ENCODE results near the gene GPC6.
A peak's percentile ranks its signal among the peaks of the same experiment; 100 is the strongest.

Gene GPC6

DNA sequence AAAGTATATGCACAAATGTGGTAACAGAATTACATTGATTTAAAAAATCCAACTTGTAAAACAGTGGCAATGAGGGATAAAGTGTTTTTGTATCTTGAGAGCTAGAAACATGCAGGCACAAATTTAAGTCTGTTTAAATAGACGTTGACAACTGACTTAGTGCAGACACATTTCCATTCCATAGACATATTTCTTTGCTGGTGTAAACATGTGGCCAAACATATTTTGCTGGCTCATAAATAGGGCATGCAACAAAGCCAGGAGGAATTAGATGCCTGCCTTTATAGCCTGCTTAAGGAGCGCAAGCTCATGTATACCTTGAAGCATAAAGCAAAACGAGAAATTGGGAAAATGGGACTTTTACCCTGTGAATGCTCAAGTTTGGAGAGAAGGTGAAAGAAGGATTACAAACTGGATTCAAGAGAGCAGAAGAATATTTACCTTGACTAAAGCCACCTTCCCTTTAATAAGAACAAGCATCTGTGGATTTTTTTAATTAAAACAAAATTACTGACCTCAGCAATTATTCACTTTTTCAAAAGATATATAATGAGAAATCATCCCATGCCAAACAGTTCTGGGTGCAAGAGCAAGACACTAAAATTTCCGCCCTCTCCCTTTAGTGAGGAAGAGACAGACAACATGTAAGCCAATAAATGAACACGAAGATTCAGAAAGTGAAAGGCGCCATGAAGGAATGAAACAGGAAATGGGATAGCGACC lies 1181.9 kb downstream of the GPC6 start:
- no peak for DNase-seq

DNA sequence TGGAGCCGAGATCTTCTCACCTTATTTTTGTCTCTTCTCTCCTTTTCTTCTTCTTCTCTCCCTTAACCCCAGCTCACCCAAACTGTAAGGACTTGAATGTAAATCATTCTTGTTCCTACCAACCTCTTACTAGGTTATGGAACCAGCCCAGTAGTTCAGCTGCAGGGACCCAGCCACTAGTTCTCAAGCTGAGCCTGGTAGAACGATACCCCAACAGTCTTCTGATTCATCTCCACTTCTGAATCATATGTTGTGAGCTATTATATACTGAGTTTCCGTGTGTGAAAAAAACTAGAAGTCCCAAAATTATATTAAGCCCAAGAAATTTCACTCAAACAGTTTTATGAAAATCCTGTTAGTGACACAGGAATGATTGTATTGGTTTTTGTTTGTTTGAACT lies 1185.1 kb downstream of the GPC6 start:
- DNase-seq: no peak

DNA sequence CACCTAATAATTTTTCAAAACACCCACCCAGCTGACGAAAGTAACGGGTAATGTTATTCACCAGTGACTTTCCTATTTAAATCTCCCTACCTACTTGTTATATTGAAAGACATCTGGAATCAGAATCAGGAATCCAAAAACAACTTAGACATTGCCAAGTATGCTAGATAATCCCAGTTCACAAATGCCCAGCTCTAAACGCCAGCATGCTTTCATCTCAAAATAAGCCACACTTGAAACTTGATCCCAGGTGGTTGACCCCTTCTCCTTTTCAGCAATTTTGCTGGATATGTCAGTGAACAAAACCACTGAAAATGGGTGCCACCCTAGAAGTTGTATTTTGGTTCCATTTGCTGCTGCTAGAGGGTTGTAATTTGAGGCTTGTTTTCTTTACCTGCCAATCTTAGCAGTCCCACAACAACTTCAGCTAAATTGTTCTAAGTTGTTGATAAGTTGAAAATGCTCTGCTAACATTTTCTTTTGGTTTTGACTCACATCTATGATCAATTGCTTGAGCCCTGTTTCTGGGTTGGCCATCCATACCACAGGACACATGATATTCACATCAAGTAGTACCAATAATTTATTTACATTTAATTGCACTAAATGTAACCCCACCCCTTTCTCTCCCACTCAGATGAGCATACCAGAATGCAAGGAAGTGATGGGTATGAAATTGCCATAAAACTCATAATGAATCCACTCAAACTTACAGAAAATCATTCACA lies 1186.4 kb downstream of the GPC6 start:
- no peak for DNase-seq

DNA sequence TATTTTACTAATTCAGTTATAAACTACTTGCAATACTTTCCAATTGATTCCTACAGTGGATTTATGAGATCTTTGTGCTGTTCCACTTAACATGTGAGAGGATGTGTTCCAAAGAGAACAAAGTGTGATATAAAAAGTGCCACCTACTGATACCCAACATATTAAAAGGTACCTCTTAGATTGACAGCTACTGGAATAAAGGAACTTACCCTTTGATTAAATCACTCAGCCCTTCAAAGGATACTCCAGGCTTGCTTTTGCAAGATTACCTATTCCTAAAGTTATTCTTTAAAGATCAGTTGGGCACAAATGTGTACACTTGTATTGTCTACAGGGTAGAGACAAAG lies 1187.0 kb downstream of the GPC6 start:
- no peak for DNase-seq

DNA sequence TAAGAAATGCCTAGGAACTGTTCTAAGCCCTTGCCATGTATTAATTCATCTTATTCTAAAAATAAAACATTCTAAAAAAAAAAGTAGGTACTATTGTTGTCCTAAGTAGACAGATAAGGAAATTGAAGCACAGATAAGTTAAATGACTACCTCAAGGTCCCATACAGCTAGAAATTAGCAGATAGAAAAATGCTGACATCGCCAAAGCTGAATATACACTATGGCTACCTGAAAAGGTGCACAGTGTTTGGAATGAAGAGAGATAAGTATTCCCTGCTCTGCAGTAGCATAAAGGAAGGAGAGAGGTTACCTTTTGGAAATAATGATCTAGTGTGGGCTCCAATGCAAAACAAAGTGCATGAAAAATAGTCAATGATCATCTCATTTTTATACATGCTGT lies 1187.5 kb downstream of the GPC6 start:
- no peak for DNase-seq

- DNase-seq: no peak
Measured at GRCh38 chr13:94414708-94415107, 1188.1 kb downstream of the GPC6 start.

DNA sequence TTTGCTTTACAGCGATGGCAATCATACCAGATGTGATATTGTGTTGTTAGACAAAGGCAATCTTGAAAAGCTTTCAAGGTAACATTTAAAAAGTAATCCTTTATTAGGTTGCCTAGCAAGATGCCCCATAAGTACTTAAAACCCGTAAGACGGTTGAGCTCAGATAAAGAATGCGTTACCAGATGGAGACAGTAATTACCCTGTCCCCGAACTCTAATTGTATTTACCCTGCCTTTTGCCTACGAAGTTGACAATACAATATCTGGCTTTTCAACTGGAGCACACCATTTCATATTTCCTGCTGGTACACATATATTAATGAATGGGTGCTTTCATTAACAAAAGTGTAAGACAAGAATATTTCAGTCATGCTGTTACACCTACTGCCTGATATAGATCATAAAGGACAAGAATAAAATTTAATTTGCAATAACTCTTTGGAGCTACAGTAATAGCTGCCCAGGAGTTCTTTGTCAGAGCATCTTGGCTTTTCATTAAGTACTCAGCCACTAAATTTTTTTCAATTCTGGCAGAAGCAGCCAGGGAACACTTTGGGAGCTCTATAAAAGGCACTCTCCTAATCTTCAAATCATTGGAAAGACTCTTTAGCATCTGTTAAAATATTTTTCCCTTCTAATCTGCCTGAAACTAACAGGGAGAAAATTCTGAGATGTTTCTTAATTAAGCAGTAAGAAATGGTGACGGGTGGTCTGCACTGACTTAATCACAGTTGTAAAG lies 1189.1 kb downstream of the GPC6 start:
- DNase-seq: no peak

DNA sequence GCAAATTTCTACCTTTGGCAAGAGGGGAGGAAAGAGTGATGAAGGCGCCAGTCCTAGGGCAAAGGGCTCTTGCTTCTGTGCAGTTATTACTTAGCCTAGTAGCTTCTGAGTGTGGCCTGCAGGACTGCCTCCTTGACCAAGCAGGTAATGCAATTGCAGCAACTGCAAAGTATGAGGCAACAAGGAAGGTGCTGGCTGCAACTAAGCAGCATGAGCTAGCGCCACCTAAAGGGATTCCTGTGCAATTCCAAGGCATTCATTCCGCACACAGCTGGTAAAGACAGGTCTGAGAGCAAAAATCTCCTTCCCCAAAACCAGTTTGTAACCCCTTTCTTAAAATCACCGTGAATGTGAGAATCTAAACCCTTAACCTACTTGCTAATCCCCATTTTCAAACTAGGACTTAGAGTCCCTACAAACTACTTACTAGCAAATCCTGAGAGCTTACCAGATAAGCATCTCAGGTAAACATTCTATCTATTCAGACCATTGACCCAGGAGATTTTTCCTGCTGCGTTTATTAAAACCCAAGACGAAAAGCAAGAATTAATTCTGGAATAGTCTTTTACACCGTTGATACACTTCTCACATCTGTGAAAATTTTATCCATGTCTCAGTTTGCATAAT lies 1190.0 kb downstream of the GPC6 start:
- no peak for DNase-seq

DNA sequence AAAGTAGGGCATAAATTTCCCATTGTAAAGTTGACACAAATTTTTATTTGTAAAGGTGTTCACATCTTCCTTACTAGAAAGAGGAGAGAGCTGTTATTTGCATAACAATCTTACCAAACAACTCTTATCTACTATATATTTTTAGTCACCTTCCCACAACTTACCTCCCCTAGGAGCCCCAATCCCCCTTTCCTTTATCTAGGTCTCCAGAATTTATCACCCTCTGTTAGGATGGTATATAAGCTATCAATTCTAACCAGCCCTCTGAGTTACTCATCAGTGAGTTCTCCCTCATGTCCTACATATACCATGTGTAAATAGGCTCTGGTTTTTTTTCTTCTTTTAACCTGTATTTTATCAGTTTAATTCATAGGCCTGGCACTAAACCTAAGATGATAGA lies 1190.7 kb downstream of the GPC6 start:
- no peak for DNase-seq

DNA sequence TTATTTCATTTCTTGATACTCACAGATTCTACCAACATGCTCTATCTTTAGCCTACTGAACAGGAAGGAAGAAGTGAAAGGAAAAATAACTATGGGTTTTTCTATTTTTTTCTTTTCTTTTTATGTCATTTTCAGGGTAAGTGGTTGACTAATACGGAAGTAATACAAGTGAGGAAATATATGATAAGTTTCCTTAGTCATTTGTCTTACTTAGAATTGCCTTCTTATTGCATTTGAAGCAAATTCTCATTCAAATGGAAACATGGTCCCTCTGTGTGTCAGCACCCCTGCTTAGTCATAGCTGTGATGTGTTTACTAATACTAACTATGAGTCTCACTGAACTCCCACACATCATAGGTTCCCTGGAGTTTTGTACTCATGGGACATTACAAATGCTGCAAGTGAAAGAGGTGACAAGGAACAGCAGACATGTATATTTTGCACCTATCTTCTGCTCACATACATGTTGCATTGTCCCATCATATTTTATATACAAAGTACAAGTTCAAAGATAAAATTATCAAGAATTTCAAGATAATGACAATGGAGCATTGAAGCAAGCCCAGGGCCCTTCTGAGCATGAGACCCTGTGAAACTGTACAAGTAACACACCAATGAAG lies 1192.8 kb downstream of the GPC6 start:
- DNase-seq: no peak

- DNase-seq: no peak
Measured at GRCh38 chr13:94419925-94420305, 1193.3 kb downstream of the GPC6 start.

DNA sequence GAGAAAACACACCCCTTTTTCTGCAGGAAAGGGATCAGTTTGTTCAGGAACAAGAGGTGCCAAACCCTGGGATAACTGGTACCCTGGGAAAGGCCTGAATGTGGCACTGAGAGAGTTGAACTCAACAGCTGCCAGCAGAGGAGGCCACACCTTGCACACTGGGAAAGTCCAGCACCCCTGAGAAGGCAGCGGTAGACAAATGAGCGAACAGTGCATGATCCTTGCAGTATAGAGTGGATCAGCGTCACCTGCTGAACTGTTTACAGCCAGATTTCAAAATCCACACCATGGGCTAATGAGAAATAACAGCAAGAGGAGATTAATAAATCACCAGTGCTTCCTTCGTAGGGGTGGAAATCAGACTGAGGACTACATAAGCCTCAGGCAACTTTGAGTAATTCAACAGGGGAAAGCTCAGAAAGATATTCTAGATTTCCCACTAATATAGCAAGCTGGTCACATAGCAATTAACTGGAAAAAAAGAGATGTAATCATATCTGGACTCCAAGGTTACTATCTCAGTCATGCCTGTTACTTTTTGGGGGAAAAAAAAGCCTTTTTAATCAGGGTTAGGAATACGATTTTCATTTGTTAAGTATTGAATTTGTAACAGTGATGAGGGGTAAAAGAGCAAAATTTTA lies 1200.8 kb downstream of the GPC6 start:
- DNase-seq: no peak

DNA sequence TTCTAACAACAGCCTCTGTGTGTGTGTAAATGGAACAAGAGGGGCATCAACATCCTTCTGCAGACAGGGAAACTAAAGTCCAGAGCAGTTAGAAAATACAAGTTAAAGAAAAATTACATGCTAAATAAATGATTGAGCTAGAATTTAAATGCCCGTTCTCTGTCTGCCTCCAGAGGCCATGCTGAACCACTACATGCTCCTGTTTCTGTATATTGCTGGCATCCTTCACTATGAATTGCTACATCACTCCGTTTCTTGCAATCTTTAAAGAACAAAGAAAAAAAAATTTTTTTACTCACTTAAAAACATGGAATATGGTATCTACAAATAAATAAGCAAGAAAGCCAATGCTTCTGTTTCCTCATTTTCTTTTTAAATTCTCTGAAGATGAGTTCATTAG lies 1205.0 kb downstream of the GPC6 start:
- no peak for DNase-seq

GRCh38 chr13:94431987-94432386 lies 1205.4 kb downstream of the GPC6 start:
- DNase-seq: no peak

DNA sequence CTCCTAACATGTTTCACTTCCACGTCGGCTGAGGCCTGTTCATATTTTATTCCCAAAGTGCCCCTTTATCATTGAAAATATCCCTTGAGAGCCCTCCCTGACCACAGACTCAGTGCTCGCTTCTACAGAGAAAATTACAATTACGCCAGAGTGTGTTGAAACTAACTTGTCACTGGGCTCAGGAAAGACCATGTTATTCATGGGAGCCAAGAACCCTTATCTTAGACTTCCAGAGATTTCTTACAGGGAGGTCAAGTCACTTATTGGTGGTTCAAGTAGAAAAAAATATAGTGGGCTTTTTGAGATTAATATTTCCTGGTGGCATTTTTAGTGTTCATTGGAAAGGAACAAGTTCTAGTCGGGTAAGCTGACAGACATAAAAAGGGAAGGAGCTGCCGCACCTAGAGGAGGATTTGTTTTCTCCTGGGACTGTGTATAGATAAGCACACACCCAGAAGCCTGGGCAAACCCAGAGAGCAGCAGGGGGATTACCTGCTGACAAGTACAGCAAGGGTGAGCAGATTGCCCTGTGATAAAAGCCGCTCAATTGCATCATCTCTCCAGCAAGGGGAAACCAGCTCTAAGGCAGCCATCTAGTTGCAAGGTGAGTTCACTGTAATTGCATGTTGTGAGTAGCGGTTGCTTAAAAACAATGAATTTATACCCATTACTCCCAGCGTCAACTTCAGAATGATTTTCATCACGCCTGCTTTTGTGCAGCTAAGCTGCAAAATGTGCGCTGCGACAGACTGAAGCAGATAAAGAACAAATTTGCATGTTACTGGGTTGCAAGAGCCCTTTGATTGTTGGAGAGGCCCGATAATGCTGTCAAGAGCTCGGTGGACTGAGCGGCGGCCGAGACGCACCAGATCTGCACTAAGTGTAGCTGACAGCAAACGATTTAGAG lies 1206.7 kb downstream of the GPC6 start:
- peak; percentile 40 for DNase-seq

- DNase-seq: peak; percentile 18
Measured at GRCh38 chr13:94435604-94436226, 1209.1 kb downstream of the GPC6 start.

DNA sequence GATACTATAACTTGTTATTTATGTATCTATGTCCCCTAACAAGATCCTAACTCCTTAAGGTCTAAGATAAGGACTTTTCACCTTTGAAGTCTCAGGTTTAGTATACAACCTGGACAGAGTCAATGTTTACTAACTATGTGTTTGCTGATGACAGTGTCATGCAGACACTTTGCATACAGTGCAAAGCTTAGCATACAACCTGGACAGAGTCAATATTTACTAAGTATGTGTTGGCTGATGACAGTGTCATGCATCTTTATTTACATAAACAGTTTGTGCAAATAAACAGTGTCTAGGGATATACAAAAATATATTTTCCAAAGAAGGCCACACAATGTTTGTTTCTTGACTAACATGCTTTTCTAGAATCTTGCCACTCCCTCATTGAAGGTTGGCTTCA lies 1218.2 kb downstream of the GPC6 start:
- DNase-seq: no peak

DNA sequence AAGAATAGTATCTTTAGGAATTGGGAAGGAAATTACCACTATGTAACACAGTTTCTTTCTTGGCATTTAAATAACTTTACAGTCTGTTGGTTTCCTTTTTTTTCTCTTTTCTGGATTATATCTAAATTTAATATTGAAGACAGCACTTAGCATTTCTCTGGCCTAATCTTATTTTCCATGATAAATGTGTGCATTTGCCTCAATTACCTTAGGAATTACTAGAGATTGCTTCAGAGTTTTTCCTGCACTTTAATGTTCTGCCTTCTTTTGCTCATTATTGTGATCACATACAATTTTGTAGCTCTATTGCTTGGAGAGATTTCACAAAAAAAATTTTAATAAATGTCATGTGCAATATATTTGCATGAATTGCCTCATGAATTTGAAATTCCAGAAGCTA lies 1227.7 kb downstream of the GPC6 start:
- no peak for DNase-seq

DNA sequence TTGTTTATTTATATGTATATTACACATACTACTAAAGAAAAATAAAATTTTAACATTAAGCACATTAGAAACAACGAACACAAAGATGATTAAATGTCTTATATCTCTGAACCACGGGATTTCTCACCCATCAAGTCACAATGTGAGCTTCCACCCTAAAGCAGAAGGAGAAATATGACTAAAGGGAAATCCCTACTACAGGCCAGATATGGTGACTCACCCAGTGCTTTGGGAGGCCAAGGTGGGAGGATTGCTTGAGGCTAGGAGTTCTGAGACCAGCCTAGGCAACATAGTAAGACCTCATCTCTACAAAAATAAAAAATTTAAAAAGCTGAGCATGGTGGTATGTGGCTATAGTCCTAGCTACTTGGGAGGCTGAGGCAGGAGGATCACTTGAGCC lies 1228.3 kb downstream of the GPC6 start:
- DNase-seq: no peak

DNA sequence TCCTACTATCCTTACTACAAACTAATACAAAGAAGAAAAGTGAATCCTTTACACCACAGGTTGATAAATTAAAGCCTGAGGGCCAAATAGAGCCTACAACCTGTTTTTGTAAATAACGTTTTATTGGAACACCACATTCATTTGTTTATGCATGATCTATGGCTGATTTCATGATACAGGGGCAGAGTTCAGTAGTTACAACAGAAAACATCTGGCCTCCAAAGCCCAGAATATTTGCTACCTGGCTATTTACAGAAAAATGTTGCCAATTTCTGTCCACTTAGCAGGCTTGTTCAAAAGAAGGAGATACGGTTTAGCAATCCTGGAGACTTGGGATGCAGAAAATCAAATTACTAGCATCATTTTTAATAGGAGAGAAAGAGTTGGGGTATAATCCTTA lies 1228.8 kb downstream of the GPC6 start:
- no peak for DNase-seq
